Measurements from ENCODE around the gene COPB2.
"Not testable (repeated sequence)": the region's sequence is repeated elsewhere in the genome, so short reads cannot be mapped to it uniquely, and the experiment has no call there.

COPB2 gene

DNA sequence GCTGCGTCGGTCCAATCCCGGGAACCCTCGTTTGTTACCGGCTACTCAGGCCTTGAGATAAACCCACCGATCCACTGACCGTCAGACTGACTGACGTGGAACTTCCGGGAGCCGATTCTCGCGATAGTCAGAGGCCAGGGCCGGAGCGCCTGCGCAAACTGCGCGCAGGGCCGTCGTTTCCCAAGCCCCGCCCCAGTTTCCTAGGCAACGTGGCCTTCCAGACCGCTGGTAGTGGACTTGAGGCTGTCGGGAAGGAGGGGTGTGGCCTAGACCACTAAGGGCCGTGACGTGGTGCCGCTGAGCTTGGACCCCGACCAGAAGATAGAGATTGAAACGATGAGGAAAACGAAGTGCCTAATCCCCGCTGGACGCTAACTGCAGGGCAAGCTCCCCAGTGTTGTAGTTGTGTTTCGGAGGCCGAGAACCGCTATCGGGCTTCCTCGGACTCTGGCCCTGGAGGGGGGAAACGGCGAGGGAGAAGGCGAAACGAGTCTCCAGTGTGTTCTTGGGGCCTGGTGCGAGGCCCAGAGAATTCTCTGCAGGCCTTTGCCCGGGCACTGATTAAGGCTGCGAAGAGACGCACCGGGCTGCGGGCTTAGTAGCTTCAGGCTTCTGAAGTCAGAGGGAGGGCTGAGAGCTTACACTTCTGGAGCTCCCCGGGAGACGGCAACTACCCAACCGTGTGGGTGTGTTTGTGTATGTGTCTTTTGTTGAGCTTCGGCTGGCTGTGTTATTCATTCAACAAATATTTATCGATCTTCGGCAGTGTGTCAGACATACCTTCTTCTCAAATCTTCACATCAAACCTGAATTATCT, at the start of gene COPB2:
Gene COPB2, minus strand, starts transcription at position 96 of the 817 bp plus-strand sequence. CDS start 97 bp downstream, outside the sequence.
- peak; percentile 98 for DNase-seq

DNA sequence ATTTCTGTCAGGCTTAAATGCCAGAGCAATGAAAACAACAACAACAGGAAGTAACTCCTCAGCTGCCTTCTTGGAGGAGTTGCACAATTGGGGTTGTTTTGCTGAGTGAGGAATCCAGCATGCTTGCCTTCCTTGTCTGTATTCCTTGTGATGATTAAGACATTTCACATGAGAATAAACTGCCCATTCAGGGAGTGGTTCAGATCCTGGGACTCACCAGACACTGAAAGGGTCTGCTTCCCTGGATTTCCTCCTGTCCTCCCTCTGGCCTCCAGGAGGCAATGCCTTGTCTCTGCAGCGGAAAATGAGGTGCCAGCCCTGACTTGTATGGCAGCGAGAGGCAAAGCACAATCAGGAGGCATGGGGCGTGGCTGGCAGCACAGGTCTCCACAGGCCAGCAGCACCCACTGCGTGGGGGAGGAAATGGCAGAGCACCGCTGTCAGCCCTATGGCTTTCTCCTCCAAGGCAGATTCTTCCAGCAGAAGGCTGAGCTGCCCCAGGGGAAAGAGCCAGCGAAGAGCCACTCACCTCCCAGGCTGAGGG, 45.4 kb upstream of the COPB2 start:
- DNase-seq = no peak

DNA sequence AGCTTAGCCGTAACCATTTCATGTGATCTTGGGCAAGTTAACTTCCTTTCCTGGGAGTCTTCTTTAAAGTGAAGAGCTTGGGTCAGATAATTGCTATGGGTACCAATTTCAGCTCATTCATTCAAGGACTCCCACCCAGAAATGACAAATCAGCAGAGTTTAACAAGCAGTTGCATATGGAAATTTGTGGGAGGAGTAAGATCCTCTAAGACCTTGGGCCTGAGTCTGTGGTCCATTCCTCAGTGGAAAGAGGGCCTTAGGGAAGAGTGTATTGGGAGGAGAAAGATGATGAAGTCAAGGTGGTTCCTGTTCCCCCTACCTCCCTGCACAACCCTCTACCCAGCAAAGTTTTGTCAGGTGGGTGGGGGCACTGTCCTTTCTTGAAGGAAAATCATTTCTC, 44.8 kb upstream of the COPB2 start:
- DNase-seq = no peak

DNA sequence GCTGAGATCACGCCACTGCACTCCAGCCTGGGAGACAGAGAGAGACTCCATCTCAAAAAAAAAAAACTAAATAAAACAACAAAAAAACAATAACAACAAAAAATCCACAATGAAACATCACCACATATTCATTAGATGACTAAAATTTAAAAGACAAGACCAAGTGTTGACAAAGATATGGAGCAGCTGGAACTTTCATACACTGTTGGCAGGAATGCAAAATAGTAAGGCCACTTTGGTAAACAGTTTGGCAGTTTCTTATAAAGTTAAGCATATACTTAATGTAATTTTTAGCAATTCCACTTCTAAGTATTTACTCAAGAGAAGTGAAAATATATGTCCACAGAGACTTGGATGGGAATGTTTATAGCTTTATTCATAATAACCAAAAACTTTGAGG, 43.6 kb upstream of the COPB2 start:
- DNase-seq = no peak

DNA sequence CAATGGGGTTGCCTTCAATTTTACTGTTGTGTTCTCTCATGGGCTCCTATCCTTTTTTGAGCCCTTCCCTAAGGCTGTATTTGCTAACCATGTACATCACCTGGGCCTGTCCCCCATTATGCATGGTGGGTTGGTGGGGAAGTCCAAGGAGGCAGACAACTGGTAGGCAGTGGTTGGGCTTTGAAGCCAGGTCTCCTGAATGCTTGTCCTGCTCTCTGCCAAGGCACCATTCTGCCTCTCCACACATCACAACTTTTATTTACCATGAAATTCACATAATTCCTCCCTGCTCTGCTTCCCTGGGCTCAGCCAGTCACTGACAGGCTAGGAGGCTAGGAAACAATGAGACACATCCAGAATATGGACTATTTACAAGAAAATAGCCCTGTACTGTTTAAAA, 41.0 kb upstream of the COPB2 start:
- no peak for DNase-seq

DNA sequence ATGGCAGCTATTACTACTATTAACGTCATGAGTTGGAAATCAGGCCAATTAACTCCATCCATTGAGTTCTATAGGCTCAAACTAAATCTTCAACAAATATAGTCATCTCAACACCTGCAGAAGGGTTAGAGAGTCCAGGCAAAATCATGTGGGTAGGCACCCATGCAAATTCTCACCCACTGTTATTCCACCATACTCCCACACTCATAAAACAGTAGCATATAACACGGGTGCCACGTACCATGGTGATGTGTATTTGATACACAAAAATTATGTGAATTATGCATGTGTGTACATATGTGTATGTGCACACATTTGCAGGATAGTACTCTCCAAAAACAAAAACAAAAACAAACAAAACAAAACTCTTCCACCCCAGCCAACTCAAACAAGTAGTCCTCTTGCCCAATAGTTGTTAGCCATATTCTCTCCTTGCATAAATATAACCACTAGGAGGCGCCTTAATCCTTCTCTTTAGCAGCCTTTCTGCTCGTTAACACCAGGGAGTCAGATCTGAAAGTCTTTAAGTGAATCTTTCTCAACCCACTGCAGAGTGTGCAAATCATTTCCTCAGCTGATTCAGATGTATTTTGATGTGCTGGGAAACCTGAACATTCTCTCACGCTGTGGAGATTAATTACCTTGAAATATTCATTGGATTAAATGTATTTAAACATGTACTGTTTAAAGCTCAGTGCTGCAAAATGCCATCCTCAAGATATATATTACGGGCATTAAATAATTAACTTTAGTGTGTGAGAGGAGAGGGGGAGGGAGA, 38.0 kb upstream of the COPB2 start:
- DNase-seq = peak; percentile 72

DNA sequence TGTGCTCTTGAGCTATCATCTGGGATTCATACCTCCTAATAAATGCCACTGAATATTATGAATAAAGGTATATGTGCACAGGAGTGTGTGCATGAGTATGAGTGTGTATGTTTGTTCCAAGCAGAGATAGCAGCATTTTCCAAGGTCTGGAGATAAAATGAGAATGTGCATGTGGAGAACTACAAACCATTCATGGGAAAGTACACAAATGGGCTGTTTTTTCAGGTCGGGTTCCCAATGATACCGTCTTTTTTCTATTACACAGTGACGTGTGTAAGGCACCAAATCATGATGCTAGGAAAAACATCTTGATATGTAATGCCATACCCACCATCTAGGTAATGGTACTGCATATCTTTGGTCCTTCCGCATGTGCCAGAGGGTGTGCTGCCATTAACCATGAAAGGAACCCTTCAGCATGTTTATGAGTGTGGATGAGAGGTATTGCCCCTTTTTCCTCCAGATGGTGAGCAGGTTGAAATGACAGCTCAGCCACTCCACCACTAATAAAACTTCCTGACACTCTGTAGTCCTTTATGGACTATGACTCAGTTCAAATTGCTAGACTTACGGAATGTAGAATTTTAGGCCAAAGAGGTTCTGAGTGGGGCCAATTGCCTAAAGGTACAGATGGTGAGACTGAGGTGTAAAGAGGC, 36.4 kb upstream of the COPB2 start:
- DNase-seq = no peak

DNA sequence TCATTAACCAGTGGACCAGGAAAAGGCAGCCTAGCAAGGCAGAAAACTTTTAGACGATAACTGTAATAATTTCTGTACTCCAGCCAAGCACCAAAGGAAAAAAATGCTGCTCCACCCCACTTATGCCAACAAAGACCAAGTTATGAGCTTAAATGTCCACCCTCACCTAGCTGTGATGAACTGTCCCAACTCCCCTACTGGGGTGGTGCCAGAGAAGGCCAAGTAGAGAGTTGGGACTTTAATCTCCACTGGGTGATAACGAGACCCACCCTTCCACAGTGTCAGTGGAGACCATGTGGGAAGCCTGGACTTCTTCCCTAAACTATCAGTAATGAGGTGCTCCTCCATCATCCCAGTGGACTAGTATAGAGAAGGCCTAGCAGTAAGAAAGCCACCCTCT, 33.8 kb upstream of the COPB2 start:
- DNase-seq = no peak

DNA sequence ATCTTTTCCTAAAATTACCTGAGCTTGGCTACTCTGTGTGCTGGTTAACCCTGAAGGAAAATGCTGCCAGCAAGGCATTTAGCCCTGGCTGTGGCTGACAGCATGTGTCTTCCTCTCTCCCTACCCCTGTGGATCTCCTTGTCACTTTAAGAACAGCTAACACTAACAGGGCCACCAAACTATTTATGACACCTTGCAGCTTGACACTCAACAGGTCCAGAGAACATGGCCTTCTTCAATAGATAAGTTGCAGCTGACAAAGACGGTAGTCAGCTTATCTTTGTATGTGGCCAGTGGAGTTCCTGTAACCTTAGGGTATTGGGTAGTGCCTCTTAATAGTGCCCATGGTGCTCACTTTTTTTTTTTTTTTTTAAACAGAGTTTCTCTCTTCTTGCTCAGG, 32.0 kb upstream of the COPB2 start:
- no peak for DNase-seq

DNA sequence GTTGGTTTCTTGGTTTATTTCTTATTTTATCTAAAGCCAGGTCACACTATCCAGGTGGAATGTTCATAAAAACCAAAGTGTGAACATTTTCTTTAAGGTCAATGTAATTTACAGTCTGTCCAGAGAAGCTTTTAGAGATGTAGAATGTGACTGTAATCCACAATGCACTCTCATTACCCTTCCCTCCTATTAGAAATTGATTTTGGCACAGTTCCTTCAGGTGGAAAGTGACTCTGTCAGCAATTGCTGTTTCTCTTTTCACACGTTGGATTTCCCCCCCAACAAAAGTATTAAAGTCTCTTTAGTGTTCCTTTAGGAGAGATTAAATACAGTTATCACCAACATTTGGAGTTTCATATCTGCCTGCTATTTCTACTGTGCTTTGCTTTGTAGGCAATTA, 31.6 kb upstream of the COPB2 start:
- no peak for DNase-seq

DNA sequence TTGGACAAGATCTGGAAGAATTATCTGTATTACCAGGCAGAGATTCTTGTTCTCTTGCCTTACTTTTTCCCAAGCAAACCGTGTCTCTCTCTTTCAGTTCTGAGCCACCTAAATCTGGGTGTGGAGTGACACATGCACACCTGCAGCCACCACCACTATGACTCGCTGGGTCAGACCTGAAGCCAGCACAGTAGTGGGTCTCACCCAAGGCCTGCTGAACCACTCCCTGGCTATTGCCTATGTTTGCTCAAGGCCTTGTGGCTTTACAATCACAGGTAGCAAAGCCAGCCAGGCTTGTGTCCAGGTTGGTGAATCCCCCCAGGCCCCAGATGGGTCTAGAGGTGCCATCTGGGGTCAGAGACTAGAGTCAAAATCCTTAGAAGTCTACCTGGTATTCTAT, 28.7 kb upstream of the COPB2 start:
- no peak for DNase-seq

DNA sequence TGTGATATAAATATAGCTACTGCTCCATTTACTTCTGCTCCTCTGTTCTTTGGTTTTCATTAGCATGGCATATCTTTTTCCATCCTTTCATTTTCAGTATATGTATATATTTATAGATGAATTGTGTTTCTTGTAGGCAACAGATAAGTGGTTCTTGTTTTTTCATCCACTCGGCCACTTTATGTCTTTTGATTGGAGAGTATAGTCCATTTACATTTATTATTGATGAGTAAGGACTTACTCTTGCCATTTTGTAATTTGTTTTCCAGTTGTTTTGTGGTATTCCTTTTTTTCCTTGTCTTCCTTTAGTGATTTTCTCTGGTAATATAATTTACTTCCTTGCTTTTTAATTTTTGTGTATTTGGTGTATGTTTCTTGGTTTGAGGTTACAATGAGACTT, 26.8 kb upstream of the COPB2 start:
- no peak for DNase-seq

DNA sequence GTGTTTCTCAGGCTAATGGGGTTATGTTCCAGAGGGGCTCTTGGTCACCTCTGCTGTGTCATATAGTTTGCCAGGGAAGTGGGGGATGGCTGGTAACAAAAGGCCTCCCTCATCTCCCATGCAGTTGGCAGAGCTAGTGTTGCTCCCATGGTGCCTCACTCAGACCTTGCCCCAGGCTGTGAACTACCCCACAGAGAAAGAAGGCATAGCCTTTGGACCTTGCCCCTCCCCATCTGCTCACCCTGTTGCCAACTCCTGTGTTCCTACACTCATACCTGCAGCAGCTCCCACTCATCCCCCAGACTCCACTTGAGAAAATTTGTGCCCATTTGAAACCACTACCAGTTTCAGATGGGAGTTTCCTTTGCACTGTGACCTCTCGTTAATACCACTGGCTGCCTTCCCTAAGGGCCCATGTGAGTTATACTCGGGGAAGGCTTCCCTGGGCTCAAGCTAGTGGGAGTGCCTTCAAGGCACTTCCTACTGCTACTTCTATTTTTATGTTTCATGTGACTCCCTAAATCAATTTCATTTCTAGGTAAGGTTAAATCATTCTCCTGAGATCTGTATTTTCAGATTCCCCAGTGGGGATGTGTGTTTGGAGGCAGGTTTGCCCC, 25.3 kb upstream of the COPB2 start:
- DNase-seq = no peak

DNA sequence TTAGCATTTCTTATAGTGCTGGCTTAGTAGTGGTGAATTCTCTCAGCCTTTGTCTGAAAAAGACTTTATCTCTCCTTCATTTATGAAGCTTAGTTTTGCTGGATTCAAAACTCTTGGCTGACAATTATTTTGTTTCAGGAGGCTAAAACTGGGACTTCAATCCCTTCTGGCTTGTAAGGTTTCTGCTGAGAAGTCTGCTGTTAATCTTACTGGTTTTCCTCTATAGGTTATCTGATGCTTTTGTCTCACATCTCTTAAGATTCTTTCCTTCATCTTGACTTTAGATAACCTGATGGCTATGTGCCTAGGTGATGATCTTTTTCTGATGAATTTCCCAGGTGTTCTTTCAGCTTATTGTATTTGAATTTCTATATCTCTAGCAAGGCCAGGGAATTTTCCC, 23.4 kb upstream of the COPB2 start:
- DNase-seq = not testable (repeated sequence)

DNA sequence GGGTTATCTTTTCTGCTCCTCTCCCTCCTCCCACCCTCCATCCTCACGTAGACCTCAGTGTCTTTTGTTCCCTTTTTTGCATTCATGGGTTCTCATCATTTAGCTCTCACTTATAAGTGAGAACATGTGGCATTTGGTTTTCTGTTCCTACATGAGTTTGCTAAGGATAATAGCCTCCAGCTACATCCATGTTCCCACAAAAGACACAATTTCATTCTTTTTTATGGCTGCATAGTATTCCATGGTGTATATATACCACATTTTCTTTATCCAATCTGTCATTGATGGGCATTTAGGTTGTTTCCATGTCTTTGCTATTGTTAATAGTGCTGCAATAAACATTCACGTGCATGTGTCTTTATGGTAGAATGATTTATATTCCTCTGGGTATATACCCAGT, 11.7 kb upstream of the COPB2 start:
- DNase-seq = not testable (repeated sequence)

DNA sequence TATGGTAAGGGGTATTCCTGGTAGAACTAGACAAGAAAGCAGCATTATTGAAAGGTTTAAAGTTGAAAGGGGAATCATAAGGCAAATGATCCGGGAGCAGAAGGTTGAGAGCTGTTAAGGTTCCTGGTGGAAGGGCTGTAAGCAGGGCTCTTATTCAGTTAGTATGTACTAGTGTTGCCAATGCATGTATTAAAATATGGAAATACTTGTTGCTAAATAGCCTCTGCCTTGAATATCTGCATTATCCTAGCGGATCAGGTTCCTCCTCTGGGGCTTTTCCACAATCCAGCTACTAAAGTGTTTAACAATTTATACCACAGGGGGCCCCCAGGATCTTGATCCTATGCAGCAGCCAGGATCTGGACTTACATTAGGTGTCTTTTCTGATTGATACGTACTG, 7.3 kb upstream of the COPB2 start:
- no peak for DNase-seq

DNA sequence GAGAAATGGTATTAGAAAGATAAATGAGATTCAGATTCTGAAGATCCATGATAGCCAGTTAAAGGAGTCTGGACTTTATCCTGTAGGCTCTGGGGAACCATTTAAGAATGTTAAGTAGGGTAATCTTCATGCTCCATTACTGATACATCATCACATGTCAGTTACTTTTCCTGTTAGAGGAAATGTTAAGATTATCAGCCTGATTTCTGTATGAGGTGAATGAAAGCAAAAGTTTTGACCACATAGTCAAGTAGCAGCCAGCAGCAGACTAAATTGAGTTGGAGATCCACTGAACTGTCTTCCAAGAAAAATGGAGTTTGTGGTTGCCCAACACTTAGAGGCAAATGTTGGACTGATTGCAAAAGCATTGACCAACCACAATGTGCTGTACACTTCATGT, 4.7 kb upstream of the COPB2 start:
- DNase-seq = no peak

DNA sequence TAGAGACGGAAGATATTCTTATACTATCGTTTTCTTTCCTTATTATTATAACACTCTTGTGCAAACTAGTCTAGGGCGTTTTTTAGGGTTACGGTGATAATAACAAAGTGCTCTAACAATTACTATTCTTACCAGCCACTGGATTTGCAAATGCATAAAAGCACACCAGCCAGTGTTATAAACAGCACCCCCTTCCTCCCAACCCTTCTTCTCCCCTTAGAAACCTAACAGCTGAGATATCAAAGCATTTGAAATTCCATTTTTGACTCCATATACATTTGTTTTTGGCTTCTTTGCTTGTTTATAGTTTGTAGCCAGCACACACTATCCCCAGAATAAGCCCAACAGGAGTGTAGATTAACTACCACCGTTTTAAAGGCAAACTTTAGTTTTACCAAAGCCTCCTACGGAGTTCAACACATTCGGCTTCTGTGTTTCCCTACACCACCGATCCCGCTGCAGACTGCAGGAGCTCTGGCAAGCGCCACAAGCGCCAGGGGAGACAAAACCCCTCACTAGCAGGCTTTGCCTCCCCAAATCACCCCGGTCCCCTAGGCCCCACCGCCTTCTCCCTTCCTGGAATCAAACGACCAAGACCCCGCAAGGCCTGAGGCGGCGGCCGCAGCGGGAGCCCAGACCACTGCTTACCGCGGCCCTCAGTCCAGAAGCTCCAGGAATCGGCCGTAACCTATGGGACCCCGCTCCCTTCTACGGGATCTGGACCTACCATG, 461 bp downstream of the COPB2 start:
- DNase-seq = peak; percentile 24

DNA sequence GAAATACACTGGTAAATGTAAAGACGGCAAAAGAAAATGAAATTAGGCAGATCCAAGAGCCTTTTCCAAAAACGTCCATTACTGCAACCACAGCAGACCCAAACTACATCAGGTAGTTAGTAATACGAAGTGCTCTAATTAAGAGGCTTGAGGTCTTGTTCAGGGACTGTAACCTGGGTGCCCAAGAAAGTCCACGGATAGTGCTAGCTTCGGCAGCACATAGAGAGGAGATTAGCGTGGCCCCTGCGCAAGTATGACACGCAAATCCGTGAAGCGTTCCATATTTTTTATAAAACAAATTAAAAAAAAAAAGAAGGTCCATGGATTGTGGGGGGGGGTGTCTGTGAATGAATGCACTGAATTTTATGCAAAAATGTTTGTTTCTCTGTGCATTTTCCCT, 1.4 kb downstream of the COPB2 start:
- DNase-seq = no peak

DNA sequence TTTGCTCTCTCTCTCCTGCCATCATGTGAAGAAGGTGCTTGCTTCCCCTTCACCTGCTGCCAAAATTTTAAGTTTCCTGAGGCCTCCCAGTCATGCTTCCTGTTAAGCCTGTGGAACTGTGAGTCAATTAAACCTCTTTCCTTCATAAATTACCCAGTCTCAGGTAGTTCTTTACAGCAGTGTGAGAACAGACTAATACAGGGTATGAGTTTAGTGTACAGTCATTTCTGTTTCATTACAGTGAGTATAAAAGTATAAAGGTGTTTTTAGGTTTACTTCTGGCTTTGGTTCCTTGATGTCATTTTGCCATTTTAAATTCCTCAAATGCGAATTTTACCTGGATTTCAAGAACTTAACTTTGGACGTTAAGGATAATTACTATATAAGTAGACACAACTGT, 7.2 kb downstream of the COPB2 start:
- DNase-seq = not testable (repeated sequence)

DNA sequence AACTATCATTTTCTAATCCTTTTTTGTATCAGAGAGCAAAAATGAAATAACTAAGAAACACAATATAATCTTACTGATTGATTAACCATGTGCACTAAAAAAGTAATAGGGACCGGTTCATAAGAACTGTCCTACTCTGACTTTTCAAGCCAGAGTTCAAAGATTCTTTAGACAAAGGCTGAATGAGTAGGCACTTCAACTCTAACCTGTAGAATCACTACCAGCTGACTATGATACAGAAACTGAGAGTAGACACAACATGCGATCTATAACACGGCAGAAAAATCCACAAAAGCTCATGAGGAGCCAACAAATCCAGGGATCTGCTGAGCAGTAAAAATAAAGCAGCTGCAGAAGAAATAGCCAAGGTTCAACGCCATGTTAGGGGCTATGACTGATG, 8.9 kb downstream of the COPB2 start:
- no peak for DNase-seq

DNA sequence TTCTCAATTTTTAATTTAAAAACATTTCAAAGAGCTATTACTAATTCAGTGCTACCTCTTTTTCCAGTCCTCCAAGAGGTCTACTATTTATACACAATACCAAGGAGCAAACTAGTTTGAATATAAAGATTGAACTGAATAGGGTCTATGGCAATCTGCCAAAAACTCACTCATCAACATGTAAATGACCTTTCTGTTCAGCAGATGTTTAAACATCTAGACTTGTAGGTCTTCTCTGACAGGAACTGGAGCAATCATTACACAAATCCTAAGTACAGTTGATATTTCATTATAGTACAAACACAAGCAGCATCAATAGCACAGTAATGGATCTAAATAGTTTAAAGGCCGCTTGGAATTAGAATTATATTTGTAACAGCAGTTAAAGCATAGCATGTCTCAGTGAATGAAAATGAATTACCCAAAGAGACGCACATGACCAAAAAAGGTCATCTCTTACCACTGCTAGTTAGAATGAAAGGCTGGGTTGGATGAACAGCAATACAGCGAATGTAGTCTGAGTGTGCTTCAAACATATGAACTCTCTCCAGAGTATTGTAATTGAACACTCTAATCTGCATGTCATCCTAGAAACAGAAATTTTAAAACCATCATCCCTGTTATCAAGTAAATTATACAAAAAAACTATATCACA, 10.7 kb downstream of the COPB2 start:
- DNase-seq = no peak
